ENCODE measurements around the gene LMNTD2. TPM values are rescaled to one million over a fixed set of nuclear protein-coding genes. Genes with fewer than 3 reads are reported as not detected.

The LMNTD2 gene
- total RNA-seq, 1 donor from 2014 or later, result 1.3 TPM

- H3K36me3 Mint-ChIP-seq (ENCODE audit: low read depth), result peaks cover 8% of the 10 kb centered on the region
- peak overlapping the region; percentile 39 for H3K4me3 Mint-ChIP-seq (ENCODE audit: low read depth)
- intact Hi-C loops (cut with micrococcal nuclease), result loop anchor here (2.0 kb wide), 2 partner anchors 25 to 137 kb away; partner anchors contain the start of gene HRAS
- DNase-seq (ENCODE audit: low spot score), result no peak
- no peaks in the 10 kb centered on the region for H3K9me3 Mint-ChIP-seq
- peaks cover 18% of the 10 kb centered on the region for H3K27me3 Mint-ChIP-seq (ENCODE audit: low read depth)
- H3K4me1 Mint-ChIP-seq (ENCODE audit: low read depth), result peaks cover 4% of the 10 kb centered on the region
- no peak overlapping the region for H3K27ac Mint-ChIP-seq
Observed at GRCh38 chr11:559712-560304, 730 bp downstream of the LMNTD2 start.

- intact Hi-C loops (cut with micrococcal nuclease), result no loop called here
Observed at GRCh38 chr11:559020-559620, 1.4 kb downstream of the LMNTD2 start.

GRCh38 chr11:558503-558902 is 2.0 kb downstream of the LMNTD2 start:
- H3K4me1 Mint-ChIP-seq (ENCODE audit: low read depth), result peaks cover 4% of the 10 kb centered on the region
- intact Hi-C loops (cut with micrococcal nuclease), result no loop called here
- H3K36me3 Mint-ChIP-seq (ENCODE audit: low read depth), result peaks cover under 1% of the 10 kb centered on the region
- H3K4me3 Mint-ChIP-seq (ENCODE audit: low read depth), result no peak overlapping the region
- DNase-seq (ENCODE audit: low spot score), result no peak
- H3K27me3 Mint-ChIP-seq (ENCODE audit: low read depth), result peaks cover 18% of the 10 kb centered on the region
- H3K27ac Mint-ChIP-seq, result no peak overlapping the region
- no peaks in the 10 kb centered on the region for H3K9me3 Mint-ChIP-seq

More at GRCh38 chr11:559020-559620, 1.4 kb downstream of the LMNTD2 start:
- DNase-seq (ENCODE audit: low spot score), result no peak
- Mint-ChIP-seq H3K36me3 (ENCODE audit: low read depth) (peaks cover 4% of the 10 kb centered on the region), H3K4me1 (ENCODE audit: low read depth) (peaks cover 4% of the 10 kb centered on the region), H3K27me3 (ENCODE audit: low read depth) (peaks cover 18% of the 10 kb centered on the region), H3K4me3 (ENCODE audit: low read depth) (peak overlapping the region; percentile 26), H3K27ac (no peak overlapping the region), H3K9me3 (no peaks in the 10 kb centered on the region)

- Mint-ChIP-seq H3K4me1 (ENCODE audit: low read depth) (peaks cover 4% of the 10 kb centered on the region), H3K27me3 (ENCODE audit: low read depth) (peaks cover 18% of the 10 kb centered on the region), H3K27ac (no peak overlapping the region), H3K9me3 (no peaks in the 10 kb centered on the region), H3K36me3 (ENCODE audit: low read depth) (no peaks in the 10 kb centered on the region), H3K4me3 (ENCODE audit: low read depth) (no peak overlapping the region)
- intact Hi-C loops (cut with micrococcal nuclease), result no loop called here
- DNase-seq (ENCODE audit: low spot score), result no peak
Observed at GRCh38 chr11:557328-558132, 3.0 kb downstream of the LMNTD2 start.

DNA sequence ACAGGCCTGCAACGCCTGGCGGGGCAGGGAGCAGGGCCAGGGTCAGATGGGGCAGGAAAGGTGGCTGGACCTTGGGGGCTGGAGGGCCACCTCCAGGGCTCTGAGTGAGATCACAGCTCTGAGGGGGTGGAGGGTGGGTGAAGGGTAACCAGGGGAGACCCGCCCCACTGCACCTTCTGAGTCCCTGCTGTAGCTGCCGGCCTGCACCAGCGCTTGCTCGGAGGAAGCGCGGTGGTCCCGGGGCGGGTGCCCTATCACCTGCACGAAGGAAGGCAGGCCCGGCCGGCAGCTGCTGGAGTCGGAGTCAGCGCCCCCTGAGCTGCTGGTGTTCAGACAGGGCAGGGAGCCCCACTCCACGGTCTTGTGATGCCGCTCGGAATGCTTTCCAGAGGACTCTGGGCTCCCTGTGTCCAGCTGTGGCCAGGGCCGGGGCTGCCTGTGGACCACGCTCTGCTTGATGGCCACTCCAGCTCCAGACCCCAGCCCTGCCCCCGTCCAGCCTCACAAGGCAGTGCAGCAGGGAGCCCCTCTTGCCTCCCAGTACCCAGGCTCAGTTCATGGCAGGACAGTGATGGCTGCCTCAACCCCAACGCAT is 3.8 kb downstream of the LMNTD2 start:
- H3K27ac Mint-ChIP-seq, result no peak overlapping the region

DNA sequence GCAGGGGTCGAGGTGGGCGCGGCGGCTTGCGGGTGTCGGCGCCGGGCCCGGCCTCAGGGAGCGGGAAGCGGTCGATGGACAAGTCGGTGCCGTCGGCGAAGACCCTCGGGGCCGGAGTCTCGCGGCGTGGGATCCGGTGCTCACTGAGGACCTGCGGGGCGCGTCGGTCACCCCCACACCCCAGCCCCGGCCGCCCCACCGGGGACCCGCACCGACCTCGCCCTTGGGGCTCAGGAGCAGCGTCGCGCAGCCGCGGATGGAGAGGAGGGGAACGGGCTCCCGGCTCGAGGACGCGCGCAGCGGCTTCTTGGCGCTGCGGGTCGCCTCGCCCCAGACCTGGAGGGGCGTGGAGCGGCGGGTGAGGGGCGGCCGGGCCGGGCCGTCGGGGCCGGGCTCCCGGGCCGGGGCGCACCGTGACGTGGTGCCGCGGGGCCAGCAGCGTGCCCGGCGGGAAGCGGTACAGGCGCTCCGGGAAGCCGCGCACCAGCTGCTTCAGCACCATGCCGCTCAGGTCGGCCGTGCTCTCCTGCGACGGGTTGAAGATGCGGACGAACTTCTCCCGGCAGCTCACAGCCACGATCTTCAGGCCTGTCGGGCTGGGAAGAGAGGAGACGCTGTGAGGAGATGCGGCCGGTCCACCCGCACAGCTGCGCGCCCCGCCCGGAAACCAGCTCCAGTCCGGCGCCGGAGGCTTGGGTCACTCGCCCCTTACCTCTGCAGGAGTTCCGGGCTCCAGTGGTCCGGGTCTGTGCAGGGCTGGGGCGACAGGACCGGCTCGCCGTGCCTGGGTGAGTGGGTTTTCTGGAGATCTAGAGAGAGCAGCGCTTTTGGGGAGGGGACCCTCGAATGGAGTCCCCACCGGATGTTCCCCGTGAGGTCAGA is 4.5 kb downstream of the LMNTD2 start:
- H3K27ac Mint-ChIP-seq, result no peak overlapping the region
- peaks cover 18% of the 10 kb centered on the region for H3K27me3 Mint-ChIP-seq (ENCODE audit: low read depth)
- H3K36me3 Mint-ChIP-seq (ENCODE audit: low read depth), result no peaks in the 10 kb centered on the region
- no peak overlapping the region for H3K4me3 Mint-ChIP-seq (ENCODE audit: low read depth)
- intact Hi-C loops (cut with micrococcal nuclease), result loop anchor here (1.0 to 2.0 kb wide), 2 partner anchors 19 to 167 kb away; partner anchors contain the start of gene LRRC56
- DNase-seq (ENCODE audit: low spot score), result no peak
- peaks cover 4% of the 10 kb centered on the region for H3K4me1 Mint-ChIP-seq (ENCODE audit: low read depth)
- no peaks in the 10 kb centered on the region for H3K9me3 Mint-ChIP-seq

More for the DNA sequence above, 3.8 kb downstream of the LMNTD2 start:
- intact Hi-C loops (cut with micrococcal nuclease), result no loop called here
- Mint-ChIP-seq H3K27me3 (ENCODE audit: low read depth) (peaks cover 18% of the 10 kb centered on the region), H3K4me1 (ENCODE audit: low read depth) (peaks cover 4% of the 10 kb centered on the region), H3K4me3 (ENCODE audit: low read depth) (no peak overlapping the region), H3K9me3 (no peaks in the 10 kb centered on the region), H3K36me3 (ENCODE audit: low read depth) (no peaks in the 10 kb centered on the region)
- no peak for DNase-seq (ENCODE audit: low spot score)

- Mint-ChIP-seq H3K9me3 (no peaks in the 10 kb centered on the region), H3K4me1 (ENCODE audit: low read depth) (peaks cover 4% of the 10 kb centered on the region), H3K36me3 (ENCODE audit: low read depth) (no peaks in the 10 kb centered on the region), H3K4me3 (ENCODE audit: low read depth) (no peak overlapping the region), H3K27me3 (ENCODE audit: low read depth) (peaks cover 18% of the 10 kb centered on the region), H3K27ac (no peak overlapping the region)
- DNase-seq (ENCODE audit: low spot score), result no peak
- intact Hi-C loops (cut with micrococcal nuclease), result loop anchor here (1.0 to 2.0 kb wide), 2 partner anchors 19 to 168 kb away; partner anchors contain the start of gene LRRC56
Observed at GRCh38 chr11:555227-555779, 5.2 kb downstream of the LMNTD2 start.

DNA sequence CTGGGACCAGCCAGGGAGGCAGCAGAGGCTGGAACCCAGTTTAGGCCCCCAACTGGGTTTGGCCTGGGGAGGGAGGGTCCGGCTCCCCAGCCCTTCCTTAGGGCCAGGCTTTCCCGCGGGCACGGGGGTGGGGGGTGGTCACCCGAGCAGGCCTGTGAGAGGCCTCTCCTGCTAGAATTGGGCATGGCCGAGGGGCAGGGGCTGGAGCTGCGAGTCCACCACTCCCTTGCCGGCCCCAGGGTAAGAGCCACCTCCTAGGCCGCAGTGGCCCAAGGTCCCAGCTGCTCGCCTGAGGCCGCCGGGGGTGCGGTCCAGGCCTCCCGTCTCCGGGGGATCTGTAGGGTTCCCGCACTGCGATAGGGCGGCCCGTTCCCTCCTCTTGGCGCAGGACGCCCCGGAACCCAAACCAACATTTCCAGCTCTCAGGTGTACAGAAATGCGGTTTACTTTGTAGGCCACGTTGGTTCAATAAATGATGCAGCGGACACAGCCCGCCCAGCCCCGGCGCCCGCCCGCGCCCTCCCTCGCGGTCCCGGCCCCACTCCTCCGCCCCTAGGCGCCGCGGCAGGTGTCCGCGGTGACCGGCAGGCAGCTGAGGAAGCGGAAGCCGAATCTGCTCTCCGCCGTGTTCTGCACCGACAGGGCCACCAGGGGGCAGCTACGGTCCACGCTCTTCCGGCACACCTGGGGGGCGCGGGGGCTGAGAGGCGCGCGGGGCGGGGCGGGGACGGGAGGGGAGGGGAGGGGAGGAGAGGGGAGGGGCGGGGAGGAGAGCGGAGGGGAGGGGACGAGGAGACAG is 5.9 kb downstream of the LMNTD2 start:
- intact Hi-C loops (cut with micrococcal nuclease), result loop anchor here (1.0 to 2.0 kb wide), 2 partner anchors 18 to 169 kb away; partner anchors contain the start of gene LRRC56
- peak; percentile 59 for DNase-seq (ENCODE audit: low spot score)
- peak overlapping the region; percentile 42 for H3K4me3 Mint-ChIP-seq (ENCODE audit: low read depth)
- H3K27me3 Mint-ChIP-seq (ENCODE audit: low read depth), result peaks cover 18% of the 10 kb centered on the region
- H3K36me3 Mint-ChIP-seq (ENCODE audit: low read depth), result no peaks in the 10 kb centered on the region
- H3K4me1 Mint-ChIP-seq (ENCODE audit: low read depth), result no peaks in the 10 kb centered on the region
- no peak overlapping the region for H3K27ac Mint-ChIP-seq
- H3K9me3 Mint-ChIP-seq, result no peaks in the 10 kb centered on the region

GRCh38 chr11:553988-554340 is 6.6 kb downstream of the LMNTD2 start:
- no peak overlapping the region for H3K4me3 Mint-ChIP-seq (ENCODE audit: low read depth)
- H3K27ac Mint-ChIP-seq, result no peak overlapping the region
- peaks cover 17% of the 10 kb centered on the region for H3K27me3 Mint-ChIP-seq (ENCODE audit: low read depth)
- H3K4me1 Mint-ChIP-seq (ENCODE audit: low read depth), result no peaks in the 10 kb centered on the region
- no peak for DNase-seq (ENCODE audit: low spot score)
- H3K9me3 Mint-ChIP-seq, result no peaks in the 10 kb centered on the region
- H3K36me3 Mint-ChIP-seq (ENCODE audit: low read depth), result no peaks in the 10 kb centered on the region
- intact Hi-C loops (cut with micrococcal nuclease), result loop anchor here (2.0 kb wide), 1 partner anchor 17 kb away; the partner anchor contains the start of gene LRRC56

DNA sequence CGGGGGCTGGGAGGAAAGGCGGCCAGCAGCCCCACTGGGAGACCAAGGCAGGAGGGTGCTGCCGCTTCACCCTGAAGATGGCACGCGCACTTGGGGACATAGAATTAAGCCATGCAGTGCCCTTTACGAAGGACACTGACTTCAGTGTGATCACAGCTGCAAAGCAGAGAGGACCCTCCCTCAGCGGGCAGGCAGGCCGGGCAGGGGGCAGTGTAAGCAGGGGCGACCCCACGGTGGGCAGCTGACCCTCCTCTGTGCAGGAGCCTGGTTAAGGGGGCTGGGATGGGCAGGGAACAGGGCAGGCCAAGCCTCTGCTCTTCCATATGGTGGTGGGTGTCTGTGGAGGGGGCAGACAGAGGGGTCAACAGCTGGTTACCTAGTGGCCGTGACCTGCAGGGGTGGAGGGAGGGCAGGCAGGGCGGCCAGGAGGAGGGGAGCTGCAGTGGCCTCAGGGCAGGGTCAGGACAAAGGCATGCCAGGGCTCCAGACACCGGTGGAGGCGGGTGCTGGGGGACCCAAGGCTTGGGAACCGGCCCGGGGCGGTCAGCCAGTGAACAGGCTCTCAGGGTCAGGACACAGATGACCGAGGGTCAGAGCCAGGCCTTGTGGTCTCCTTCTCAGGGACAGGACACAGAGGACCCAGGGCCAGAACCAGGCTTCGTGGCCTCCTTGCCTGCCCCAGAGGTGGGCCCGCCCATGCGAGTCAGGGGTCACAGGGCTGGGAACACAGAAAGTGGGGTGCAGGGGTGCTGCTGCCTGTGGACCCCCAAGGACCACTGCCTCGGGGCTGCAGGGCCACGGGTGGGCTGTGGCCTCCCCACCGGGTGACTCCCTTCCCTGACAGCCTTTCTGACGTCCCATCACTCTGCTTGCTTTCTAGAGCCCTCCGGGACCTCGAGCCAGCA is 7.2 kb downstream of the LMNTD2 start:
- no peaks in the 10 kb centered on the region for H3K4me1 Mint-ChIP-seq (ENCODE audit: low read depth)
- no peak for DNase-seq (ENCODE audit: low spot score)
- no peak overlapping the region for H3K4me3 Mint-ChIP-seq (ENCODE audit: low read depth)
- peaks cover 15% of the 10 kb centered on the region for H3K27me3 Mint-ChIP-seq (ENCODE audit: low read depth)
- no peaks in the 10 kb centered on the region for H3K9me3 Mint-ChIP-seq
- intact Hi-C loops (cut with micrococcal nuclease), result no loop called here
- H3K27ac Mint-ChIP-seq, result no peak overlapping the region
- H3K36me3 Mint-ChIP-seq (ENCODE audit: low read depth), result no peaks in the 10 kb centered on the region

Data from activated T-helper 2 cell treated with anti-CD3 and anti-CD28 coated beads, Interferon-gamma antibody, Interleukin-2, Interleukin-4, amounts not matched to agents 10 μg/mL and 5 μg/mL and 100 μg/mL, durations not matched to agents 14 hours and 24 hours and 36 hours (primary cell).